ENCODE data around the gene TMEM212. TPM values are rescaled to one million over a fixed set of nuclear protein-coding genes. Genes with fewer than 3 reads are reported as not detected.

Gene TMEM212
- total RNA-seq, 1 donor from 2014 or later, result not detected

- intact Hi-C loops (cut with DNase I), result no loop called here
- Histone ChIP-seq H3K9me3 (no peaks in the 10 kb centered on the region), H3K4me3 (no peak overlapping the region), H3K27me3 (no peaks in the 10 kb centered on the region), H3K4me1 (peaks cover 17% of the 10 kb centered on the region), H3K27ac (no peak overlapping the region), H3K36me3 (no peaks in the 10 kb centered on the region)
- no peak for TF ChIP-seq CTCF (IDR thresholded peaks at IDR 0.05)
- DNase-seq (no peak), ATAC-seq (no peak)
Observed at GRCh38 chr3:171822431-171823106, 20.6 kb upstream of the TMEM212 start.

- Histone ChIP-seq H3K9me3 (no peaks in the 10 kb centered on the region), H3K4me1 (peaks cover 23% of the 10 kb centered on the region), H3K4me3 (no peak overlapping the region), H3K36me3 (no peaks in the 10 kb centered on the region), H3K27me3 (no peaks in the 10 kb centered on the region), H3K27ac (no peak overlapping the region)
- TF ChIP-seq CTCF (IDR thresholded peaks at IDR 0.05), result no peak
- intact Hi-C loops (cut with DNase I), result no loop called here
- DNase-seq (no peak), ATAC-seq (peak; percentile 76)
Observed at GRCh38 chr3:171824116-171824515, 19.0 kb upstream of the TMEM212 start.

GRCh38 chr3:171824824-171825221 is 18.3 kb upstream of the TMEM212 start:
- H3K36me3 ChIP-seq, result no peaks in the 10 kb centered on the region
- H3K27me3 ChIP-seq, result no peaks in the 10 kb centered on the region
- no peak for TF ChIP-seq CTCF (IDR thresholded peaks at IDR 0.05)
- no peak for DNase-seq
- no peaks in the 10 kb centered on the region for H3K9me3 ChIP-seq
- ATAC-seq, result no peak
- peaks cover 30% of the 10 kb centered on the region for H3K4me1 ChIP-seq
- H3K27ac ChIP-seq, result no peak overlapping the region
- no peak overlapping the region for H3K4me3 ChIP-seq
- intact Hi-C loops (cut with DNase I), result no loop called here

GRCh38 chr3:171825222-171825828 is 17.8 kb upstream of the TMEM212 start:
- Histone ChIP-seq H3K27me3 (no peaks in the 10 kb centered on the region), H3K9me3 (no peaks in the 10 kb centered on the region), H3K36me3 (no peaks in the 10 kb centered on the region), H3K4me3 (no peak overlapping the region), H3K27ac (no peak overlapping the region), H3K4me1 (peaks cover 35% of the 10 kb centered on the region)
- ATAC-seq (no peak), DNase-seq (no peak)
- intact Hi-C loops (cut with DNase I), result no loop called here
- TF ChIP-seq CTCF (IDR thresholded peaks at IDR 0.05), result no peak

GRCh38 chr3:171827385-171827784 is 15.8 kb upstream of the TMEM212 start:
- ATAC-seq, result no peak
- Histone ChIP-seq H3K36me3 (no peaks in the 10 kb centered on the region), H3K4me3 (no peak overlapping the region), H3K27ac (no peak overlapping the region), H3K27me3 (no peaks in the 10 kb centered on the region), H3K9me3 (no peaks in the 10 kb centered on the region), H3K4me1 (peaks cover 37% of the 10 kb centered on the region)
- intact Hi-C loops (cut with DNase I), result no loop called here
- no peak for TF ChIP-seq CTCF (IDR thresholded peaks at IDR 0.05)
- no peak for DNase-seq
